Suprapubic skin (tissue), 4 donors: ENCODE results near the gene SLFN12L. TPM values are rescaled to one million over a fixed set of nuclear protein-coding genes. Genes with fewer than 3 reads are reported as not detected.

Experiments used
- DNase-seq, 2 donors: peaks; one replicate each; pipeline ENCODE4 v3.0.0-alpha.2; 2019; ENCODE audit warnings: low spot score in 2 of 2
- H3K27ac ChIP-seq: fragments of 200-600 bp; sonication (generic); one replicate; pipeline ENCODE4 v1.5.1; 2019
- H3K27me3 ChIP-seq: fragments of 200-600 bp; sonication (generic); one replicate; pipeline ENCODE4 v1.5.1; 2019
- H3K36me3 ChIP-seq: fragments of 200-600 bp; sonication (generic); one replicate; pipeline ENCODE4 v1.5.1; 2019
- H3K4me1 ChIP-seq: fragments of 200-600 bp; sonication (generic); one replicate; pipeline ENCODE4 v1.5.1; 2019
- H3K4me3 ChIP-seq: fragments of 200-600 bp; sonication (generic); one replicate; pipeline ENCODE4 v1.5.1; 2019; ENCODE audit warnings: mild to moderate bottlenecking
- H3K9me3 ChIP-seq: fragments of 200-600 bp; sonication (generic); one replicate; pipeline ENCODE4 v1.5.1; 2019
- CTCF ChIP-seq, 2 donors: fragments of 200-600 bp in 1 of 2; fragments of 450-650 bp in 1 of 2; sonication (generic) in 1 of 2; IDR thresholded peaks; one replicate each; pipeline ENCODE4 v1.5.1; 2016 to 2019; ENCODE audit warnings: antibody characterized with exemption in 2 of 2, mild to moderate bottlenecking in 1 of 2, moderate library complexity in 1 of 2
- EP300 ChIP-seq: sonication (generic); formaldehyde crosslinking; IDR thresholded peaks from one replicate; pipeline ENCODE4 v1.6.1; 2017; ENCODE audit warnings: antibody characterized with exemption
- POLR2A ChIP-seq, 2 donors: fragments of 450-650 bp; IDR thresholded peaks; one replicate each; pipeline ENCODE4 v1.6.1; 2017; ENCODE audit warnings: antibody characterized with exemption in 2 of 2, mild to moderate bottlenecking in 2 of 2, moderate library complexity in 2 of 2
- POLR2AphosphoS5 ChIP-seq, 3 donors: sonication (generic); formaldehyde crosslinking; IDR thresholded peaks; one replicate each; pipeline ENCODE4 v1.6.1; 2017; ENCODE audit warnings: antibody characterized with exemption in 3 of 3
- WGBS: methylation state at CpG from one replicate; pipeline ENCODE4 v1.1.5; 2018; 5-methylcytosine and 5-hydroxymethylcytosine counted together
- total RNA-seq, 4 donors: library from RNA; depleted of rRNA; stranded (reverse); fragments of >200 nt; gene quantifications; one replicate each; pipeline ENCODE4 v1.1.0, GENCODE V29; 2016

The SLFN12L gene
- 1 to 10 TPM in 2 of 4 donors, under 1 TPM in 2; 0.39 to 1.6 (median 0.99) TPM for total RNA-seq

- H3K4me3 ChIP-seq: peak within 1 kb of the TSS; percentile 16
- 62% methylated on average over 2 of the region's 2 CpGs for WGBS
- no peak for DNase-seq
- H3K9me3 ChIP-seq: no peaks in the 10 kb centered on the region
- TF ChIP-seq CTCF (IDR thresholded peaks at IDR 0.05) (no peak), POLR2A (IDR thresholded peaks at IDR 0.05) (no peak), POLR2AphosphoS5 (IDR thresholded peaks at IDR 0.05) (no peak), EP300 (no peak)
- H3K36me3 ChIP-seq: no peaks in the 10 kb centered on the region
- peak within 1 kb of the TSS; percentile 35 for H3K27ac ChIP-seq
- H3K27me3 ChIP-seq: no peaks in the 10 kb centered on the region
- H3K4me1 ChIP-seq: peaks cover 14% of the 10 kb centered on the region
These were observed at the start of gene SLFN12L for GRCh38 chr17:35537601-35538141. SLFN12L (minus strand) TSS chr17:35537678; CDS start chr17:35522364, 15,314 bp downstream.

GRCh38 chr17:35586569-35587073 is 49.1 kb upstream of the SLFN12L start:
- Histone ChIP-seq H3K27me3 (no peaks in the 10 kb centered on the region), H3K36me3 (no peaks in the 10 kb centered on the region), H3K4me1 (peaks cover 29% of the 10 kb centered on the region), H3K9me3 (no peaks in the 10 kb centered on the region), H3K27ac (peak overlapping the region; percentile 80), H3K4me3 (peak overlapping the region; percentile 74)
- DNase-seq: no peak
- 27% methylated on average over 7 of the region's 7 CpGs for WGBS
- TF ChIP-seq CTCF (IDR thresholded peaks at IDR 0.05) (no peak), POLR2AphosphoS5 (IDR thresholded peaks at IDR 0.05) (no peak), EP300 (no peak), POLR2A (IDR thresholded peaks at IDR 0.05) (no peak)

GRCh38 chr17:35584061-35584460 is 46.6 kb upstream of the SLFN12L start:
- TF ChIP-seq EP300 (no peak), POLR2AphosphoS5 (IDR thresholded peaks at IDR 0.05) (no peak)
- 76% methylated on average over 1 of the region's 1 CpG for WGBS

GRCh38 chr17:35578929-35579432 is 41.5 kb upstream of the SLFN12L start:
- peak overlapping the region; percentile 74 for H3K4me3 ChIP-seq
- H3K27ac ChIP-seq: peak overlapping the region; percentile 84
- WGBS: 2% methylated on average over 11 of the region's 11 CpGs
- no peaks in the 10 kb centered on the region for H3K27me3 ChIP-seq
- peaks cover 18% of the 10 kb centered on the region for H3K36me3 ChIP-seq
- H3K4me1 ChIP-seq: peaks cover 20% of the 10 kb centered on the region
- TF ChIP-seq POLR2AphosphoS5 (IDR thresholded peaks at IDR 0.05): no peak
- no peak for TF ChIP-seq POLR2A (IDR thresholded peaks at IDR 0.05)
- no peak for TF ChIP-seq CTCF (IDR thresholded peaks at IDR 0.05)
- no peak for TF ChIP-seq EP300
- no peak for DNase-seq
- H3K9me3 ChIP-seq: no peaks in the 10 kb centered on the region

More at GRCh38 chr17:35584061-35584460, 46.6 kb upstream of the SLFN12L start:
- no peak overlapping the region for H3K27ac ChIP-seq
- no peak for DNase-seq
- H3K4me3 ChIP-seq: no peak overlapping the region
- H3K4me1 ChIP-seq: peaks cover 23% of the 10 kb centered on the region
- no peaks in the 10 kb centered on the region for H3K27me3 ChIP-seq
- H3K36me3 ChIP-seq: no peaks in the 10 kb centered on the region
- H3K9me3 ChIP-seq: no peaks in the 10 kb centered on the region

GRCh38 chr17:35578197-35578928 is 40.9 kb upstream of the SLFN12L start, which contains the start of gene PEX12:
PEX12 (minus strand) TSS chr17:35578571; CDS start chr17:35578021, 550 bp downstream.
- WGBS: 0% methylated on average over 32 of the region's 45 CpGs

More at GRCh38 chr17:35578197-35578928, 40.9 kb upstream of the SLFN12L start, which contains the start of gene PEX12:
- peak within 1 kb of the TSS; percentile 74 for H3K4me3 ChIP-seq
- peak; percentile 93 to 94 for DNase-seq
- peak within 1 kb of the TSS; percentile 84 for H3K27ac ChIP-seq
- TF ChIP-seq POLR2A (IDR thresholded peaks at IDR 0.05): peak; percentile 50 to 84
- TF ChIP-seq POLR2AphosphoS5 (IDR thresholded peaks at IDR 0.05): peak; percentile 30 to 74 (median 40)
- TF ChIP-seq CTCF (IDR thresholded peaks at IDR 0.05): no peak
- H3K4me1 ChIP-seq: peaks cover 20% of the 10 kb centered on the region
- no peaks in the 10 kb centered on the region for H3K27me3 ChIP-seq
- H3K36me3 ChIP-seq: peaks cover 23% of the 10 kb centered on the region
- H3K9me3 ChIP-seq: no peaks in the 10 kb centered on the region
